Measurements from ENCODE around the gene ZNF195. TPM values are rescaled to one million over a fixed set of nuclear protein-coding genes. Genes with fewer than 3 reads are reported as not detected.
"Not testable (repeated sequence)": the region's sequence is repeated elsewhere in the genome, so short reads cannot be mapped to it uniquely, and the experiment has no call there.

The ZNF195 gene
- total and polyA plus RNA-seq, 2 donors (not counting 1 experiment from before 2014, with no cell fraction given): 21.3 to 47.3 TPM

DNA sequence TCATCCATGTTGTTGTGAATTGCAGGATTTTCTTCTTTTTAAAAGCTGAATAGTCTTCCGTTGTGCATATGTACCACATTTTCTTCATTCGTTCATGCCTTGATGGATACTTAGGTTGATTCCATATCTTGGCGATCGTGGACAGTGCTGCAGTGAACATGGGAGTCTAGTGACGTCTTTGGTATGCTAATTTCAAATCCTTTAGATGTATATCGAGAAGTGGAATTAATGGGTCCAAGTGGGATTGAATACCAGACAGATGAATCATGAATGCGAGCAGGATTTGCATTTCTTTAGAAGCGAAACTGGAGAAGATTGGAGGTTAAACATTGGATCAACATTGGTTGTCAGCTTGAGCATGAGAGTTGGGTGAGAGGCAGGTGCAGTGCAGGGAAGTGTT is 45.8 kb downstream of the ZNF195 start:
- H3K4me2 ChIP-seq (replicated peaks; ENCODE audit: low read depth, low read length, poor library complexity, severe bottlenecking); intact Hi-C loops (cut with micrococcal nuclease); H3K27ac Mint-ChIP-seq; DNase-seq; H3K36me3 ChIP-seq (replicated peaks in 1 of 2; ENCODE audit: control extremely low read depth in 1 of 2, control insufficient read depth in 1 of 2, extremely low read depth in 1 of 2, insufficient read depth in 2 of 2, low read length in 1 of 2); H3K4me1 ChIP-seq (ENCODE audit: control insufficient read depth in 2 of 2, insufficient read depth in 2 of 2, low read length in 2 of 2); H3K27me3 Mint-ChIP-seq; H3K9ac ChIP-seq (ENCODE audit: low read length); H3K79me2 ChIP-seq (ENCODE audit: control insufficient read depth, insufficient read depth, low read length); CTCF ChIA-PET; H3K4me3 ChIP-seq (ENCODE audit: control extremely low read depth in 1 of 5, extremely low read depth in 1 of 5, insufficient read depth in 1 of 5, low read depth in 2 of 5, low read length in 4 of 5); H4K20me1 ChIP-seq (ENCODE audit: control insufficient read depth, insufficient read depth, low read length, poor library complexity, severe bottlenecking); H3K4me1 Mint-ChIP-seq; H3K27ac ChIP-seq (ENCODE audit: low read length in 2 of 2); H3K27me3 ChIP-seq (replicated peaks in 1 of 4; ENCODE audit: control extremely low read depth in 1 of 4, control insufficient read depth in 3 of 4, insufficient read depth in 4 of 4, low read length in 3 of 4); ATAC-seq (ENCODE audit: low read depth); H3K9me3 Mint-ChIP-seq (ENCODE audit: insufficient read depth); H2AFZ ChIP-seq (ENCODE audit: insufficient read depth, low read depth, low read length, poor library complexity, severe bottlenecking); H3K4me3 Mint-ChIP-seq; POLR2A ChIA-PET; H3K9me3 ChIP-seq (ENCODE audit: control extremely low read depth in 1 of 3, control insufficient read depth in 2 of 3, insufficient read depth in 1 of 3, low read length in 2 of 3): not testable (repeated sequence)
- WGBS (ENCODE audit: insufficient coverage): no CpG with 5 or more reads among the region's 8 CpGs

DNA sequence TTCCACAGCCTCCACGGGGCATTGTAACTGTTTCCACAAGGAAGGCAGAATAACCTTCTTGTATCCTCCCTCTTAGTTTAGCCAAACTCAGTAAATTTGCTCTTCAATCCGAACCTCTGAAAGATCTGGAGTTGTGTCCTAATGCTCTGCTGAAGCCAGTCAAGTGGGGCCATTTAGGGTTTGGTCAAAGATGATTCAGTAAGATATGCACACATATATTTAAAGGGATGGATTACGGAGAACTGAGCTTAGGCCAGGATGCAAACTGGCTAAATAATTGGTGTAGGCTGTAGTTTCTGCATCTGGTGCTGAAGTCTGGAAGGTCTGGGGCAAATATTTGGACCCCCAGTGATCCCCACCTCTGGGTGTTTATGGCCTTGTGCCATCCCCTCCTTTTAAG is 47.9 kb downstream of the ZNF195 start:
- H3K27me3 ChIP-seq (replicated peaks in 1 of 4; ENCODE audit: control extremely low read depth in 1 of 4, control insufficient read depth in 3 of 4, insufficient read depth in 4 of 4, low read length in 3 of 4); H3K36me3 ChIP-seq (replicated peaks in 1 of 2; ENCODE audit: control extremely low read depth in 1 of 2, control insufficient read depth in 1 of 2, extremely low read depth in 1 of 2, insufficient read depth in 2 of 2, low read length in 1 of 2); H3K9me3 ChIP-seq (ENCODE audit: control extremely low read depth in 1 of 3, control insufficient read depth in 2 of 3, insufficient read depth in 1 of 3, low read length in 2 of 3); H3K4me1 Mint-ChIP-seq; H3K27ac ChIP-seq (ENCODE audit: low read length in 2 of 2); intact Hi-C loops (cut with micrococcal nuclease); H3K27ac Mint-ChIP-seq; CTCF ChIA-PET; H3K9ac ChIP-seq (ENCODE audit: low read length); H3K4me3 Mint-ChIP-seq; H3K4me3 ChIP-seq (ENCODE audit: control extremely low read depth in 1 of 5, extremely low read depth in 1 of 5, insufficient read depth in 1 of 5, low read depth in 2 of 5, low read length in 4 of 5); H3K79me2 ChIP-seq (ENCODE audit: control insufficient read depth, insufficient read depth, low read length); H2AFZ ChIP-seq (ENCODE audit: insufficient read depth, low read depth, low read length, poor library complexity, severe bottlenecking); ATAC-seq (ENCODE audit: low read depth); H3K4me2 ChIP-seq (replicated peaks; ENCODE audit: low read depth, low read length, poor library complexity, severe bottlenecking); H3K9me3 Mint-ChIP-seq (ENCODE audit: insufficient read depth); H3K27me3 Mint-ChIP-seq; DNase-seq; H3K4me1 ChIP-seq (ENCODE audit: control insufficient read depth in 2 of 2, insufficient read depth in 2 of 2, low read length in 2 of 2); POLR2A ChIA-PET; H4K20me1 ChIP-seq (ENCODE audit: control insufficient read depth, insufficient read depth, low read length, poor library complexity, severe bottlenecking): not testable (repeated sequence)
- WGBS (ENCODE audit: insufficient coverage): no CpG with 5 or more reads among the region's 3 CpGs

DNA sequence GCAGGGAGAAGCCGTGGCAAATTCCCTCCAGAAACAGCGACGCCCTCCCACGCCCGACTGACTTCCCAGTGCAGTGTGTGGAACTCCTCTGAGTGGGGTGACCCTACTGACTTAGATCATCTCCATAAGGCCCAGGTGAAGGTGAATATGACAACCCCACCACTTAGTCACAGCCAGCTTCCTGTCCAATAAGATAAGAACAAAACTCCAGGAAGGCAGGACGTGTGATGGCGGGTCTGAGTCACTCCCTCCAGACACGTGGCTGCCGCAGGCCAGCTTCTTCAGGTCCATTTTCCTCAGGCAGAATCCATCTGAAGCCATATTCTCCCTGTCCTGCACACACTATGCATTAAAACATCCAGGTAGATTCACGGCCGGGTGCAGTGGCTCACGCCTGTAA is 48.9 kb downstream of the ZNF195 start:
- H3K9me3 Mint-ChIP-seq (ENCODE audit: insufficient read depth); H3K4me2 ChIP-seq (replicated peaks; ENCODE audit: low read depth, low read length, poor library complexity, severe bottlenecking); CTCF ChIA-PET; H3K9me3 ChIP-seq (ENCODE audit: control extremely low read depth in 1 of 3, control insufficient read depth in 2 of 3, insufficient read depth in 1 of 3, low read length in 2 of 3); H3K4me3 ChIP-seq (ENCODE audit: control extremely low read depth in 1 of 5, extremely low read depth in 1 of 5, insufficient read depth in 1 of 5, low read depth in 2 of 5, low read length in 4 of 5); ATAC-seq (ENCODE audit: low read depth); H3K27me3 ChIP-seq (replicated peaks in 1 of 4; ENCODE audit: control extremely low read depth in 1 of 4, control insufficient read depth in 3 of 4, insufficient read depth in 4 of 4, low read length in 3 of 4); H3K9ac ChIP-seq (ENCODE audit: low read length); H3K79me2 ChIP-seq (ENCODE audit: control insufficient read depth, insufficient read depth, low read length); H4K20me1 ChIP-seq (ENCODE audit: control insufficient read depth, insufficient read depth, low read length, poor library complexity, severe bottlenecking); H3K4me1 ChIP-seq (ENCODE audit: control insufficient read depth in 2 of 2, insufficient read depth in 2 of 2, low read length in 2 of 2); H3K36me3 ChIP-seq (replicated peaks in 1 of 2; ENCODE audit: control extremely low read depth in 1 of 2, control insufficient read depth in 1 of 2, extremely low read depth in 1 of 2, insufficient read depth in 2 of 2, low read length in 1 of 2); H3K27ac Mint-ChIP-seq; H3K27me3 Mint-ChIP-seq; H3K27ac ChIP-seq (ENCODE audit: low read length in 2 of 2); H3K4me3 Mint-ChIP-seq; DNase-seq; intact Hi-C loops (cut with micrococcal nuclease); POLR2A ChIA-PET; H3K4me1 Mint-ChIP-seq; H2AFZ ChIP-seq (ENCODE audit: insufficient read depth, low read depth, low read length, poor library complexity, severe bottlenecking): not testable (repeated sequence)
- WGBS (ENCODE audit: insufficient coverage): no CpG with 5 or more reads among the region's 12 CpGs

DNA sequence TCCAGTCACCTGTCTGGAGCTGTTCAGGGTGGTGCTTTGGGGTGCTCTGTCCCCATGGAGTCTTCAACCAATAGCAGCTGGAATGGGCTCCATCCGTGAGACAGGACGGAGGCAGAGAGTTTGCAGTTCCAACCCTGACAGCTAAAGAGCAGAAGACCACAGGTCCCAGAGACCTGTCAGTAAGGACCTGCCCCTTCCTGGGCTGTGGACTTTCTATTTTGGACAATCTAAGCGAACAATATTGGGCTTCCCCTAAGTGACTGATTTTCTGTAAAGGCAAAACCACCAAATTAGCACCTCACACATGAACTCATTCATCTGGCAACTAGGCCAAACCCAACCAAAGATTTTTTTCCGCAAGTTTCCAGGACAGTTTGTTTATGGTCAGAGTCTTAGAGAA is 50.4 kb downstream of the ZNF195 start:
- H3K4me2 ChIP-seq (replicated peaks; ENCODE audit: low read depth, low read length, poor library complexity, severe bottlenecking); H3K27ac ChIP-seq (ENCODE audit: low read length in 2 of 2); CTCF ChIA-PET; H3K9ac ChIP-seq (ENCODE audit: low read length); H3K4me3 ChIP-seq (ENCODE audit: control extremely low read depth in 1 of 5, extremely low read depth in 1 of 5, insufficient read depth in 1 of 5, low read depth in 2 of 5, low read length in 4 of 5); H3K27ac Mint-ChIP-seq; H3K36me3 ChIP-seq (replicated peaks in 1 of 2; ENCODE audit: control extremely low read depth in 1 of 2, control insufficient read depth in 1 of 2, extremely low read depth in 1 of 2, insufficient read depth in 2 of 2, low read length in 1 of 2); H4K20me1 ChIP-seq (ENCODE audit: control insufficient read depth, insufficient read depth, low read length, poor library complexity, severe bottlenecking); H3K79me2 ChIP-seq (ENCODE audit: control insufficient read depth, insufficient read depth, low read length); H3K4me1 Mint-ChIP-seq; H3K9me3 ChIP-seq (ENCODE audit: control extremely low read depth in 1 of 3, control insufficient read depth in 2 of 3, insufficient read depth in 1 of 3, low read length in 2 of 3); DNase-seq; H3K27me3 ChIP-seq (replicated peaks in 1 of 4; ENCODE audit: control extremely low read depth in 1 of 4, control insufficient read depth in 3 of 4, insufficient read depth in 4 of 4, low read length in 3 of 4); H3K4me1 ChIP-seq (ENCODE audit: control insufficient read depth in 2 of 2, insufficient read depth in 2 of 2, low read length in 2 of 2); H2AFZ ChIP-seq (ENCODE audit: insufficient read depth, low read depth, low read length, poor library complexity, severe bottlenecking); H3K4me3 Mint-ChIP-seq; H3K27me3 Mint-ChIP-seq; POLR2A ChIA-PET; ATAC-seq (ENCODE audit: low read depth); H3K9me3 Mint-ChIP-seq (ENCODE audit: insufficient read depth); intact Hi-C loops (cut with micrococcal nuclease): not testable (repeated sequence)
- WGBS (ENCODE audit: insufficient coverage): no CpG with 5 or more reads among the region's 4 CpGs

Data from B cell (primary cell).